CD4-positive, alpha-beta T cell treated with Interleukin-17A for 4 hours (primary cell): ENCODE data around the gene CSMD2.

Experiments used
- DNase-seq: peaks from one replicate; pipeline ENCODE4 v3.0.0-alpha.2; 2020; ENCODE audit warnings: mixed read lengths

Gene CSMD2

DNA sequence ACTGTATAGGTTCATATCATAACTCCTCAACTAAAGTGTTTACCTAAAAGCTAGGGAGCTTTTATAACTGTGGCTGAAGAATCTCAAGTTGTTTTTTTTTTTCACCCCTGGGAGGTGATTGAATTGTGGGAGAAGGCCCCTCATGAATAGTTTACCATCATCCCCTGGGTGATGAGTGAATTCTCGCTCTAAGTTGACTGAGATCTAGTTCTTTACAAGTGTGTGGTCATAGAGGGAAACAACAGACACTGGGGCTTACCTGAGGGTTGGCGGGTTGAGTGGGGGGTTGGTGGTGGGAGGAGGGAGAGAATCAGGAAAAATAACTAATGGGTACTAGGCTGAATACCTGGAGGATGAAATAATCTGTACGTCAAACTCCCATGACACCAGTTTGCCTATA is 700.5 kb downstream of the CSMD2 start:
- DNase-seq = no peak
